ENCODE results near the gene COMMD2. TPM values are rescaled to one million over a fixed set of nuclear protein-coding genes. Genes with fewer than 3 reads are reported as not detected.

COMMD2 gene
- total RNA-seq, 2 donors from 2014 or later, result 21.0 to 22.4 TPM

DNA sequence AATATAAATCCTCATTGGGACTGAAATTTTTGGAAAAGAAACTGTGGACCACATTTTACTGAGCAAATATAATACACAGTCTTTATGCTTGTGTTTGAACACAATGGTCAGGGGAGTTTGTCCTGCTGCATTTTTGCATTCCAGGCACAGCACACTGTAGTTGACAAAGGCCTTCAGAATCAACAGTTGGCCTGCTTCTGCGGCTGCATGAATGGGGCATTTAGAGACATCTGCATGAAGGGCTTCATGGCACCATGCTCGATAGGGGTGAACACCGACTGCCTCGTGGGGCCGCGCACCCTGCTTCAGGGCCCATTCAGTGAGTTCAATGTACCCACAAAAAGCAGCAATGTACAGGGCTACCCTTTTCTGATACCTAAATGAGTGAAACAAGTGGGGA, 15.4 kb upstream of the COMMD2 start:
- no peak for DNase-seq
- no peak for ATAC-seq
- intact Hi-C loops (cut with DNase I), result no loop called here

- DNase-seq (no peak), ATAC-seq (no peak)
These were observed 13.6 kb upstream of the COMMD2 start for GRCh38 chr3:149765762-149766334.

GRCh38 chr3:149764302-149764701, 12.0 kb upstream of the COMMD2 start:
- intact Hi-C loops (cut with DNase I), result no loop called here
- DNase-seq, result no peak
- no peak for ATAC-seq

More at GRCh38 chr3:149765762-149766334, 13.6 kb upstream of the COMMD2 start:
- intact Hi-C loops (cut with DNase I), result no loop called here

DNA sequence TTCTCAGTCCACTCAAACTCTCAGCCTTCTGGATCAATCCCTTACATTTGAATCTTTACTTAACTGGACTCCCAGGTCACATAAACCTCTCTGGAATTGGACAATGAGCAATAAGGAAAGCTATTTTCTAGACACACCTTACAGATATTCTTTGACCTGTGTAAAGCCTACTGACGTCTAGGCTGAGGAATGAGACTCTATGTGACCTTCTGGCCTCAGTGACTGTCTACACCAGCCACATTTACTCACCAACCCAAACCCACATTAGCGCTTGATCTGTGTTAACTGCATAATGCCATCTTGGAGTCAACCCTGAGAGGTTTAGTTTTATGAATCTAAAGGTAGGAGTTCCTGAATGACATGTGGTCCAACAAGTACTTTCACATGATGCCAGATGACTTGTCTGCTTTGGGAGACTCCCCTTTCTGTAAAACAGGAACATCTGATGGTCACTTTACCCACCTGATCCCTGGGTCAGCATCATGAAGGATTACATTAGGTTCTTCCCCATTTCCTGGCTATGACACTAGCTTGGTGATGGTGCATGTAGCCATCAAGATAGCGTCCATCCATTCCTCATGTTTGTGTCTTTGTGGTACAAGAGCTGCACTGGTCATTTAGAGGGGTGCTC, 11.4 kb upstream of the COMMD2 start:
- intact Hi-C loops (cut with DNase I), result no loop called here
- ATAC-seq (no peak), DNase-seq (no peak)

- DNase-seq (no peak), ATAC-seq (no peak)
- intact Hi-C loops (cut with DNase I), result loop anchor here in 1 of 2 donors (2.0 kb wide), 1 partner anchor 55 kb away; no protein-coding TSS in a partner anchor
These were observed 1.4 kb upstream of the COMMD2 start for GRCh38 chr3:149753717-149754116.

DNA sequence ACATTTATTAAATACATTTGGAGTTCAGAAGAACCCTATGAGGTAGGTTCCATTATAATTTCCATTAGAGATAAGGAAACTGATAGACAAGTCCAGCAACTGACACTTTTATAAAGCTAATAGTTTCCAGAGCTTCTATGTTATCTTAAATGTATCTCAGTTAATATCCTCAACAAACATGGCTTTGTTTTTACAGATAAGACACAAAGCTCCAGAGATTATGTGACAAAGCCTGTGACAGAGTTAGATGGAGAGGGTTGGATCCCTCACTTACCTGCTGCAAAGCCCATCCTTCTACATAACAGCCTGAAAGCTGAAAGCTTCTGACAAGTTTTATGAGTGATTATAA, 473 bp upstream of the COMMD2 start:
- no peak for DNase-seq
- ATAC-seq, result no peak
- intact Hi-C loops (cut with DNase I), result loop anchor here in 1 of 2 donors (2.0 kb wide), 1 partner anchor 56 kb away; no protein-coding TSS in a partner anchor

- DNase-seq (no peak), ATAC-seq (no peak)
- intact Hi-C loops (cut with DNase I), result no loop called here
These were observed 738 bp downstream of the COMMD2 start for GRCh38 chr3:149751551-149751950.

DNA sequence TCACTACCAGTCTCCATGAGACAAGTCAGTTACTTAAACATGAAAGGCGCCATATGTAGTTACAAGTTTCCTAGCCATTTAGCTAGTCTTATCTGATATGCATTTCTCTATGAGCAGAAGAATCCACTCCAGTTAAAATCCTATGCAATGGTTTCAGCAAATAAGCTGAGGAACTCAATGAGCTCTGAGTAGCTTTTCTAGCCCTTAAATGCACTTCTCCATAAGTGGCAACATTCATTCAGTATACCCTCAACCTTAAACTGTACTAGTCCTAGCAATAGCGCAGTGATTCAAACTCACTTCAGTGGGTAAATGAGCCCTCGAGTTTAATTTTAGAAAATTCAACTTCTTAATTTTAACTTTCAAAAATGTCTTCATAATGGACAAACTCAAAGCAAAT, 7.7 kb downstream of the COMMD2 start:
- DNase-seq, result no peak
- no peak for ATAC-seq
- intact Hi-C loops (cut with DNase I), result no loop called here

- DNase-seq (no peak), ATAC-seq (no peak)
- intact Hi-C loops (cut with DNase I), result no loop called here
These were observed 8.1 kb downstream of the COMMD2 start for GRCh38 chr3:149744151-149744550.

DNA sequence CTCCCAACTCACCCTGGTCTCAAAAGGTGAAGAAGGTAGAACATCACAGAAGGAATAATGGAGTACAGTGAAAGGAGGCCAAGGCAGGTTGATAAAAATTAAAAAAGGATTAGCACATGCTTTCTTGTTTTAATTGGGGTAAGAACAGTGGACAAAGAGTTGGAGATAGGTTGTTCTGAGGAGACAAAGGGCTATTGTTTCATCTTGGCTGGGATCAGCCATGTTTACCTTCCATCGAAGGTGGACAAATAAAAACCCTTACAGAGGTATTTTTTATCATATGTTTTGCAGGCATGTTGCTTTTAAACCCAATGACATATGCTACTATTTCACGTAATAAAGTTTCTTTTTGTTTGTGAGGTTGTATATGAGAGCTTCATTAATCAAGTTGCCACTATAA, 12.9 kb downstream of the COMMD2 start:
- no peak for ATAC-seq
- intact Hi-C loops (cut with DNase I), result no loop called here
- DNase-seq, result no peak

GRCh38 chr3:149738876-149739275, 13.4 kb downstream of the COMMD2 start:
- intact Hi-C loops (cut with DNase I), result no loop called here

DNA sequence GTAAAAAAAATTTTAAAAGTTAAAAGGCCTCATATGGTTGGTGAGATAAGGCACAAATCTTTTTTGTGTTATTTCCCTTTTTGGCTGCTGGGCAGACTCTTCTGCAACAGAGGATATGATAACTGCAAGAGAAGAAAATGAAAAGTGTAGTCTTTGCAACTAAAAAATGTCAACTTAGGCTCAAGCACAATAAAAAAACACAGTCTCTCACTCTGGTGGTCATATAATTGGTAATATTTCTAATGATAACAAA, 15.4 kb downstream of the COMMD2 start:
- ATAC-seq (no peak), DNase-seq (no peak)
- intact Hi-C loops (cut with DNase I), result no loop called here

More at GRCh38 chr3:149738876-149739275, 13.4 kb downstream of the COMMD2 start:
- no peak for ATAC-seq
- no peak for DNase-seq

GRCh38 chr3:149736175-149736952, 15.9 kb downstream of the COMMD2 start:
- ATAC-seq, result no peak
- no peak for DNase-seq
- intact Hi-C loops (cut with DNase I), result no loop called here

DNA sequence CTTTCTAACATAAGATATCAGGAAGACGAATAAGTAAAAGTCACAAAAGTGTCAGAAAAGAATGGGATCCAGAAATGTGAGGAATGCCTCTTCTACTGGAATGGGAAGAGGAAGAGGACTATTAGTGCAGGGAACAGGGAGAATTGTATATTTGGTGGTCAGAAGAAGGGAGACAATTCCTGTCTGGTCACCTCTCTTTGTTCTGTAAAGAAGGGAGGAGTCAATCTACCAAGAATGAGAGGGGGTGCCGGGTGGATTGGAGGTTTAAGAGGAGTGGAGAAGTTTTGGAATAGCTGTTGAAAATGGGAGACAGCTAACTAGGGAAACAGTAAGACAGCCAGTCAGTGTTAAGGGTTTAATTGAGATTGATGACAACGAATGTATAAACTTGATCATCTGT, 20.1 kb downstream of the COMMD2 start:
- intact Hi-C loops (cut with DNase I), result no loop called here
- DNase-seq, result no peak
- no peak for ATAC-seq

GRCh38 chr3:149727656-149728055, 24.6 kb downstream of the COMMD2 start:
- intact Hi-C loops (cut with DNase I), result no loop called here
- ATAC-seq (no peak), DNase-seq (no peak)

DNA sequence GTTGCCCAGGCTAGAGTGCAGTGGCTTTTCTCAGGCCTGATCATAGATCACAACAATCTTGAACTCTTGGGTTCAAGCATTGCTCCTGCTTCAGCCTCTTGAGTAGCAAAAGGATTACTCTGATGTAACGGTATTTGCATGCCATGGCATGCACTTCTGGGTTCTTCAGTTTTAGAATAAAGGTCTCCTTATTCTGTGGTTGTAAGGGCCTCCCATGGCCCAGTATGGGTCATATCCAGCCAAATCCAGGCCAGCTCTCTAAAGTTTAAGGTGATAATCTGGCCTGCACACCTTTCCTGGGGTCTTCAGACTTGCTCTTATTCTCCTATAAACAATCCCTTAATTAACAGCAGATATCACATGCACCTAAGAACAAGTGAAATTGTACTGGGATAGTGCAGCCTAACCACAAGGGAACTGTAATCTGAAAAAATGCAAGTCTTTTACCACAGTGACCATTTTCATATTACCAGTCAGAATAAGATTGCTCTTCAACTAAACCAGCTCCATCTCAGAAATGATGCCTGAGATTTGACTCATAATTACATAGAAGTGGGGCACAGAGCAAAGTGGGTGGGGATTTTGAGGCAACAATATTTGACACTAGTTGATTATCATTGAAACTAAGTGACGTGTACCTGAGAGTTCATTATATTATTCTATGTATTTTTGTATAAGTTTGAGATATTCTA, 25.4 kb downstream of the COMMD2 start:
- no peak for ATAC-seq
- DNase-seq, result no peak
- intact Hi-C loops (cut with DNase I), result no loop called here

- intact Hi-C loops (cut with DNase I), result no loop called here
- ATAC-seq, result no peak
- no peak for DNase-seq
These were observed 28.5 kb downstream of the COMMD2 start for GRCh38 chr3:149723781-149724180.

GRCh38 chr3:149720918-149721317, 31.4 kb downstream of the COMMD2 start:
- ATAC-seq (no peak), DNase-seq (no peak)
- intact Hi-C loops (cut with DNase I), result no loop called here

- no peak for DNase-seq
These were observed 34.8 kb downstream of the COMMD2 start for GRCh38 chr3:149717391-149718056.

GRCh38 chr3:149716984-149717383, 35.3 kb downstream of the COMMD2 start:
- no peak for ATAC-seq
- DNase-seq, result no peak
- intact Hi-C loops (cut with DNase I), result loop anchor here (1.0 to 5.0 kb wide), 4 partner anchors 55 to 205 kb away; no protein-coding TSS in a partner anchor

More at GRCh38 chr3:149717391-149718056, 34.8 kb downstream of the COMMD2 start:
- peak; percentile 44 to 52 for ATAC-seq
- intact Hi-C loops (cut with DNase I), result loop anchor here (1.0 to 5.0 kb wide), 4 partner anchors 55 to 205 kb away; no protein-coding TSS in a partner anchor

Data from left cardiac atrium (tissue), 4 donors.